Regular cardiac myocyte (primary cell): ENCODE measurements around the gene HS6ST3. TPM values are rescaled to one million over a fixed set of nuclear protein-coding genes. Genes with fewer than 3 reads are reported as not detected.

Experiments used
- total RNA-seq: library from RNA; depleted of rRNA; stranded (reverse); fragments of >200 nt; gene quantifications from 2 replicates; pipeline ENCODE4 v1.2.3, GENCODE V29; 2014

The HS6ST3 gene
- 0.19 and 0.28 TPM in 2 replicates for total RNA-seq

DNA sequence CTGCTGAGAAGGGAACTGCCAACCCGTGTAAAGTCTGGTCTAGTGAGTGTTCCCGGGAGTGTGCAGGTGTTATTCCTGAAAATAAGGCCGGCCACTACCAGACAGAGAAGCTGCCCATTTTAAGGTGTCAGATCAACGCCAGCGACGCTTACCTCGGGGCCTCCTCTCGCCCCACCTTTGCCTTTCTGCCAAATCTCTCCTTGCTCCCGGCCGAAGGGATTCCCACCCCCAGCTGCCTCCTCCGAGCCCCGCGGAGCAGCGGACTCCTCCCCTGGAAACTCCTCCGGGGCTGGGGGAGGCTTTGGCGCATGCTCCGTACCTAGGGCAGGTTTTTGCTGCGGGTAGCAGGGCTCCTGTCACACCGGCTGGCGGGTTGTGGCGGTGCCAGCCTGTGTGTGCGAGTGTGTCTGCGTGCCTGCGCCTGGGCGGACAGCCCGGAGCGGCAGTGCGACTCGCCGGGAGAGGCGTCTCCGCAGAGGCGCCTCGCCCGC is at the start of gene HS6ST3:
Gene HS6ST3 (plus strand): TSS at position 359 of the 491 bp plus-strand sequence.

GRCh38 chr13:96053003-96053703 is 36.8 kb upstream of the HS6ST3 start, which contains the start of gene UGGT2:
Gene UGGT2 (minus strand): TSS chr13:96053401. CDS start chr13:96053312, 89 bp downstream.

Other genes starting within 250 kb of the HS6ST3 start
- gene UGGT2, start 36.7 kb upstream of the HS6ST3 start, total RNA-seq = 40.1 and 86.3 TPM in 2 replicates